Activated naive CD4-positive, alpha-beta T cell treated with anti-CD3 and anti-CD28 coated beads, Interleukin-2, amount 50 U/mL, for 24 hours (primary cell): ENCODE data around the gene RAB35.

Source experiments
- H3K27ac Mint-ChIP-seq: one replicate; pipeline ENCODE4 v1.8.0; 2021; ENCODE audit warnings: mild to moderate bottlenecking, mixed read lengths
- H3K27me3 Mint-ChIP-seq: one replicate; pipeline ENCODE4 v1.8.0; 2021; ENCODE audit warnings: mixed read lengths
- H3K36me3 Mint-ChIP-seq: one replicate; pipeline ENCODE4 v1.8.0; 2021; ENCODE audit warnings: mixed read lengths
- H3K4me1 Mint-ChIP-seq: one replicate; pipeline ENCODE4 v1.8.0; 2021; ENCODE audit warnings: mixed read lengths
- H3K4me3 Mint-ChIP-seq: one replicate; pipeline ENCODE4 v1.8.0; 2021; ENCODE audit warnings: mild to moderate bottlenecking, mixed read lengths
- H3K9me3 Mint-ChIP-seq: one replicate; pipeline ENCODE4 v1.8.0; 2021; ENCODE audit warnings: mixed read lengths

The RAB35 gene

GRCh38 chr12:120116441-120116791 lies at the start of gene RAB35:
RAB35 (minus strand) TSS chr12:120116753; CDS start chr12:120116650, 103 bp downstream.
- peaks cover 10% of the 10 kb centered on the region for H3K36me3 Mint-ChIP-seq
- H3K4me1 Mint-ChIP-seq: peaks cover 80% of the 10 kb centered on the region
- no peaks in the 10 kb centered on the region for H3K27me3 Mint-ChIP-seq
- peak within 1 kb of the TSS; percentile 95 for H3K4me3 Mint-ChIP-seq
- H3K9me3 Mint-ChIP-seq: no peaks in the 10 kb centered on the region
- peak within 1 kb of the TSS; percentile 89 for H3K27ac Mint-ChIP-seq

DNA sequence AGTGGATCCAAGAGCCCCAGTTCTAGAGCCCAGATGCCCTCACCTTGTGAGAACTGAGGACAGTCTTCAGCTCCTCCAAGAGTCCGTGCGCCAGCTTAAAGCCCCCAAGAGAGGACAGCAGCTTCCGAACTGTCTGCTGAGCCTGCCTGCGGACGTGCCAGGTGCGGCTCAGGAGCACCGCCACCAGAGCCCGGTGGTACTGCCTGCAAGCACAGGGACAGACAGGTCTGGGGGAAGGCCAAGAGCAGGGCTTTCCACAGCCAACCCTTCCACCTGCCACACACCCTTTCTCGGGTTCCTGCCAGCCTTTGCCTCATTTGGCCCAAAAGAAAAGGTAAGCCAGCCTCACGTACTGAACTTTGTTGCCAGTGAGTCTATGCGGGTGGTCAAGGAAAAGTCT lies 47.7 kb upstream of the RAB35 start:
- Mint-ChIP-seq H3K27me3 (no peaks in the 10 kb centered on the region), H3K36me3 (peaks cover 14% of the 10 kb centered on the region), H3K27ac (no peak overlapping the region), H3K4me3 (no peak overlapping the region), H3K9me3 (no peaks in the 10 kb centered on the region), H3K4me1 (no peaks in the 10 kb centered on the region)

GRCh38 chr12:120162763-120163162 lies 46.2 kb upstream of the RAB35 start:
- no peaks in the 10 kb centered on the region for H3K4me1 Mint-ChIP-seq
- no peaks in the 10 kb centered on the region for H3K27me3 Mint-ChIP-seq
- H3K9me3 Mint-ChIP-seq: no peaks in the 10 kb centered on the region
- H3K36me3 Mint-ChIP-seq: peaks cover 16% of the 10 kb centered on the region
- no peak overlapping the region for H3K4me3 Mint-ChIP-seq
- H3K27ac Mint-ChIP-seq: no peak overlapping the region

DNA sequence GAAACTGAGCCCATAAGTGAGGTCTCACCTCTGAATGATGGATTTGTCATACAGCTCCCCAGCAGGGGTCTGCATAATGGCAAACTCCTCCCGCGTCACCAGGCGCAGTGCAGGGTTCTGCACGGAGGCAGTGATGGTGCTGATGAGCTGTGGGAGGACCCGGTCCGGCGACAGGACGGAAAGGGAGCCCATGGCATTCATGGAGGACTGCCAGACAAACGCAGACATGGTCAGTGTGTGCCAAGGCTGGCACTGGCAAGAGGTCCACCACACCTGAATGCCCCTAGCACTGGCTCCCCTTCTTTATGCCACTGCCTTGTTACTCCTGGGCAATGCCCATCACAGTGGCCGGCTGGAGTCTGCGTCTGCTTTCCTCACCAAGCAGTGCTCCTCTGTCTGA lies 45.3 kb upstream of the RAB35 start:
- Mint-ChIP-seq H3K4me1 (no peaks in the 10 kb centered on the region), H3K4me3 (no peak overlapping the region), H3K27me3 (no peaks in the 10 kb centered on the region), H3K27ac (no peak overlapping the region), H3K9me3 (no peaks in the 10 kb centered on the region), H3K36me3 (peaks cover 16% of the 10 kb centered on the region)

GRCh38 chr12:120159509-120160237 lies 43.1 kb upstream of the RAB35 start:
- Mint-ChIP-seq H3K36me3 (peaks cover 18% of the 10 kb centered on the region), H3K27me3 (no peaks in the 10 kb centered on the region), H3K4me1 (no peaks in the 10 kb centered on the region), H3K9me3 (no peaks in the 10 kb centered on the region), H3K27ac (no peak overlapping the region), H3K4me3 (no peak overlapping the region)

DNA sequence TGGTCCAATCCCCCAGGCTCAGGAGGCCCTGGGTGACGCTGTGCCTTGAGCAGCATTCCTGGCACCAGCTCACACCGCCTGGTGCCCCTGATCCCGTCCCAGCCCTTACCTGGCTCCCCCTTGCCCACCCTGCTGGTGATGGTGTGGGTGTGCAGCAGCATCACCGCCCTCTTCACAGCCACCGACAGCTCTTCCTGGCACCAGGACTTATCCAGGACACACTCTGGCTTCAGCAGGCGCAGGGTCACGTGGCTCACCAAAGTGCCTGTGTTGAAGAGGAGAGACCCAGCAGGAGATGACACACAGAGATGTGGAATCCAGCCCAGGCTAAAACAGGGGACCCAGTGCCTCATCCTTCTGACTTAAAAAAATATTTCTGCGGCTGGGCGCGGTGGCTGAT lies 41.8 kb upstream of the RAB35 start:
- Mint-ChIP-seq H3K9me3 (no peaks in the 10 kb centered on the region), H3K27me3 (no peaks in the 10 kb centered on the region), H3K27ac (no peak overlapping the region), H3K36me3 (peaks cover 16% of the 10 kb centered on the region), H3K4me3 (no peak overlapping the region), H3K4me1 (no peaks in the 10 kb centered on the region)

- no peaks in the 10 kb centered on the region for H3K4me1 Mint-ChIP-seq
- peaks cover 16% of the 10 kb centered on the region for H3K36me3 Mint-ChIP-seq
- H3K4me3 Mint-ChIP-seq: no peak overlapping the region
- H3K27me3 Mint-ChIP-seq: no peaks in the 10 kb centered on the region
- no peak overlapping the region for H3K27ac Mint-ChIP-seq
- H3K9me3 Mint-ChIP-seq: no peaks in the 10 kb centered on the region
Observed at GRCh38 chr12:120157678-120158077, 41.1 kb upstream of the RAB35 start.

DNA sequence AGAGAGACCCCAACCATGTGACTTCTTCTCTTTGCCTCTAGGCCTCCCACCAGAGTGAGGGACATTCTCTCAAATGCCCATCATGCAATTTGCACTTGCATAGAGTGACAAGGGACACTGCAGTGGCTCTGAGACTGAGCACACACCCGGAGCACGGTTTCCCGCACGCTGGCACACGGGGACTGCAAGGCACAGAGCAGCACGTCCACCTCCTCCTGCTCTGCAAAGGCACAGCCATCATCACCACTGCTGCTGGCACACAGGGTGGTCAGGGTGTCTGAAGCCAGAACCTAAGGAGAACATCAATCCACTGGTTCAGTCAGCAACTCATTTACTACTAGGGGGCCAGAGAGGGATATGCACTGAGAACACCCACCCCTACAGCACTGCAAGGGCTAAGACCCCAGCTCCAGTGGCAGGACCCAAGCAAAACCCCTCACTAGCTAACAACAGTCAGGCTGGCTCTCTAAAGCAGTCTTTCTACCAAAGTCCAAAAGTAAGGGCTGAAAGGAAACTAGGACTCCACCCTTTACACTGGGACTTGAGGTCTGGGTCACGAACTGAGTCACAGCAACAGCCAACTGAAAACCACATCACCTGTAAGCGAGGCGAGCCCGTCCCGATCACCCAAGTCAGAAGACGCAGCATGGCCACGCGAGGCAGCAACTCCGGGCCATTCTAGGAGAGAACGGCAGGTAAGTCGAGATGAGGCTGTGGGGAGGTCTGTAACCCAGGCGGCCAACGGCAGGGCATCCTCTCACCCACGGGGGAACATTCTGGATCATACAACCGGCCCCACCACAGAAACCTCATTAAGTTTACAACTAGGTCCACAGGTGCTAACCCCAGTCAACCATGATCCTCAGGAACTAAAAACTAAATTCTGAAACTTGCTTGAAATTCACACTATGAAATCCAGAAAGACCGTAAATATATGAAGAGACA lies 40.0 kb upstream of the RAB35 start:
- peaks cover 13% of the 10 kb centered on the region for H3K36me3 Mint-ChIP-seq
- H3K4me1 Mint-ChIP-seq: no peaks in the 10 kb centered on the region
- no peak overlapping the region for H3K27ac Mint-ChIP-seq
- H3K9me3 Mint-ChIP-seq: no peaks in the 10 kb centered on the region
- H3K4me3 Mint-ChIP-seq: no peak overlapping the region
- no peaks in the 10 kb centered on the region for H3K27me3 Mint-ChIP-seq

GRCh38 chr12:120155072-120155471 lies 38.5 kb upstream of the RAB35 start:
- no peak overlapping the region for H3K4me3 Mint-ChIP-seq
- H3K27me3 Mint-ChIP-seq: no peaks in the 10 kb centered on the region
- H3K4me1 Mint-ChIP-seq: no peaks in the 10 kb centered on the region
- H3K36me3 Mint-ChIP-seq: peaks cover 7% of the 10 kb centered on the region
- no peaks in the 10 kb centered on the region for H3K9me3 Mint-ChIP-seq
- no peak overlapping the region for H3K27ac Mint-ChIP-seq

DNA sequence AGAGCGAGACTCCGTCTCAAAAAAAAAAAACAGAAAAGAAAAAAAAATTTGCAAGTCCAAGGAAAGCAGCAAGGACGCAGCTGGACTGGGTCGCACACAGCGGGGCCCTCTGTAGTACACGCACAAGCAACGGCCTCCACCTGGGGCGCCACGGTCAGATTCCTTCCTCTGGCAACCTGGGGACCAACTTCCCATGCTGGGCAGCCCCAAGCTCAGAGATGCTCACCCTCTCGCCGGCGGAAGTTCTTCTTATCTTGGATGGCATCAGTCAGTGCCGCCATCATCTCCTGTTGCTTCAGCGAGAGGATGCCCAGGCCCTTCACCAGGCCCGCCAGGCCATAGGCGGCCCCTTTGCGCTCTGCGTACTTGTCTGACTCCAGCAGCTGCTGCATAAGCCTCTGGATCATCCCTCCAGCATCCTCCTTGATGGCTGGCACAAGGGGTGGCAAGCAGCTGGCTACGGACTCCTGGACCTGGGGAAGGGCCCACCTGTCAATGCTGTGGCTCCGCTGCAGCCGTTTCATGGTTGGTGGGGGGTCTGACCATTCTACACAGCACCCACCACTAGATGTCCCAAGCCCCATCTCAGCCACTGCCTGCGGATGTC lies 34.5 kb upstream of the RAB35 start:
- Mint-ChIP-seq H3K36me3 (peaks cover 6% of the 10 kb centered on the region), H3K27me3 (no peaks in the 10 kb centered on the region), H3K4me3 (no peak overlapping the region), H3K4me1 (no peaks in the 10 kb centered on the region), H3K27ac (no peak overlapping the region), H3K9me3 (no peaks in the 10 kb centered on the region)

DNA sequence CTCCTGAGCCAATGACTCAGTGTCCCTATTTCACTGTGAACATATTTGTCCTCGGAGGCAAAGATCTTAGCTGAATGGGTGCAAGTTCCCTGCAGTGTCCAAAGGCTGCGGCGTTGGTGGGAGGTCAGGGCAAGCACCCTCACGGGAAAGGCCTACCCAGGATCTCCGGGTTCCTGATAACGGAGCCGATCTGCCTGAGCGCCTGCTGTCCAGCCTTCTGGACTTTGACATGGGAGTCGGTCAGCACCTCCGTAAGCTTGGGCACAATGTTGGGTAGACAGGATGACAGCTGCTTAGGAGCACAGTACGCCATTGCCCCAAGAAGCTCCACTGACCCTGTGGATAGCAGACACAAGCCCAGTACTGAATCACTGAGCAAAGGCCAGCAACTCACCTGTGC lies 31.5 kb upstream of the RAB35 start:
- no peaks in the 10 kb centered on the region for H3K27me3 Mint-ChIP-seq
- peaks cover 6% of the 10 kb centered on the region for H3K36me3 Mint-ChIP-seq
- no peaks in the 10 kb centered on the region for H3K4me1 Mint-ChIP-seq
- no peak overlapping the region for H3K27ac Mint-ChIP-seq
- no peak overlapping the region for H3K4me3 Mint-ChIP-seq
- no peaks in the 10 kb centered on the region for H3K9me3 Mint-ChIP-seq

GRCh38 chr12:120145164-120145563 lies 28.6 kb upstream of the RAB35 start:
- H3K27me3 Mint-ChIP-seq: no peaks in the 10 kb centered on the region
- peaks cover 17% of the 10 kb centered on the region for H3K36me3 Mint-ChIP-seq

GRCh38 chr12:120144215-120144614 lies 27.7 kb upstream of the RAB35 start:
- Mint-ChIP-seq H3K27me3 (no peaks in the 10 kb centered on the region), H3K9me3 (no peaks in the 10 kb centered on the region), H3K4me1 (no peaks in the 10 kb centered on the region), H3K4me3 (no peak overlapping the region), H3K36me3 (peaks cover 21% of the 10 kb centered on the region), H3K27ac (no peak overlapping the region)

More at GRCh38 chr12:120145164-120145563, 28.6 kb upstream of the RAB35 start:
- H3K4me1 Mint-ChIP-seq: no peaks in the 10 kb centered on the region
- H3K27ac Mint-ChIP-seq: peak overlapping the region; percentile 30
- H3K4me3 Mint-ChIP-seq: no peak overlapping the region
- no peaks in the 10 kb centered on the region for H3K9me3 Mint-ChIP-seq

- Mint-ChIP-seq H3K4me1 (no peaks in the 10 kb centered on the region), H3K27ac (no peak overlapping the region), H3K4me3 (no peak overlapping the region), H3K36me3 (peaks cover 18% of the 10 kb centered on the region), H3K27me3 (no peaks in the 10 kb centered on the region), H3K9me3 (no peaks in the 10 kb centered on the region)
Observed at GRCh38 chr12:120142231-120142877, 25.8 kb upstream of the RAB35 start.

GRCh38 chr12:120141336-120141735 lies 24.8 kb upstream of the RAB35 start:
- H3K27ac Mint-ChIP-seq: no peak overlapping the region
- no peaks in the 10 kb centered on the region for H3K9me3 Mint-ChIP-seq
- peaks cover 18% of the 10 kb centered on the region for H3K36me3 Mint-ChIP-seq
- no peak overlapping the region for H3K4me3 Mint-ChIP-seq
- no peaks in the 10 kb centered on the region for H3K27me3 Mint-ChIP-seq
- no peaks in the 10 kb centered on the region for H3K4me1 Mint-ChIP-seq
